Dendritic cell treated with granulocyte-macrophage colony-stimulating factor and Interleukin-4, amounts not matched to agents 40 ng/mL and 50 ng/mL, for 4 days (primary cell): Measurements from ENCODE around the gene XIRP1.

Experiments
- H3K27ac Mint-ChIP-seq: one replicate; pipeline ENCODE4 v1.8.0; 2022; ENCODE audit warnings: mild to moderate bottlenecking, mixed read lengths
- H3K27me3 Mint-ChIP-seq: one replicate; pipeline ENCODE4 v1.8.0; 2022; ENCODE audit warnings: mild to moderate bottlenecking, mixed read lengths
- H3K36me3 Mint-ChIP-seq: one replicate; pipeline ENCODE4 v1.8.0; 2022; ENCODE audit warnings: low read depth, mixed read lengths
- H3K4me1 Mint-ChIP-seq: one replicate; pipeline ENCODE4 v1.8.0; 2022; ENCODE audit warnings: low read depth, mixed read lengths
- H3K4me3 Mint-ChIP-seq: one replicate; pipeline ENCODE4 v1.8.0; 2022; ENCODE audit warnings: mild to moderate bottlenecking, moderate library complexity, mixed read lengths
- H3K9me3 Mint-ChIP-seq: one replicate; pipeline ENCODE4 v1.8.0; 2022; ENCODE audit warnings: mixed read lengths
- intact Hi-C: fragments of 100-400 bp; cut with micrococcal nuclease; formaldehyde crosslinking; loops from one replicate; pipeline ENCODE4 v1.15.0; 2022

Gene XIRP1

GRCh38 chr3:39202094-39202493 lies 9.7 kb upstream of the XIRP1 start:
- intact Hi-C loops, result no loop called here
- no peaks in the 10 kb centered on the region for H3K9me3 Mint-ChIP-seq
- H3K27ac Mint-ChIP-seq, result peak overlapping the region; percentile 16
- H3K27me3 Mint-ChIP-seq, result peaks cover 13% of the 10 kb centered on the region
- no peaks in the 10 kb centered on the region for H3K36me3 Mint-ChIP-seq
- no peak overlapping the region for H3K4me3 Mint-ChIP-seq
- no peaks in the 10 kb centered on the region for H3K4me1 Mint-ChIP-seq

GRCh38 chr3:39196671-39197356 lies 4.4 kb upstream of the XIRP1 start:
- no peaks in the 10 kb centered on the region for H3K36me3 Mint-ChIP-seq
- peaks cover 17% of the 10 kb centered on the region for H3K27me3 Mint-ChIP-seq
- intact Hi-C loops, result no loop called here
- no peak overlapping the region for H3K4me3 Mint-ChIP-seq
- H3K9me3 Mint-ChIP-seq, result no peaks in the 10 kb centered on the region
- no peaks in the 10 kb centered on the region for H3K4me1 Mint-ChIP-seq
- no peak overlapping the region for H3K27ac Mint-ChIP-seq

GRCh38 chr3:39196034-39196433 lies 3.6 kb upstream of the XIRP1 start:
- intact Hi-C loops, result no loop called here
- Mint-ChIP-seq H3K36me3 (no peaks in the 10 kb centered on the region), H3K4me1 (no peaks in the 10 kb centered on the region), H3K9me3 (no peaks in the 10 kb centered on the region), H3K27ac (no peak overlapping the region), H3K4me3 (no peak overlapping the region), H3K27me3 (peaks cover 17% of the 10 kb centered on the region)

- H3K27ac Mint-ChIP-seq, result no peak overlapping the region
- no peak overlapping the region for H3K4me3 Mint-ChIP-seq
- H3K9me3 Mint-ChIP-seq, result no peaks in the 10 kb centered on the region
- intact Hi-C loops, result no loop called here
- H3K4me1 Mint-ChIP-seq, result peaks cover 7% of the 10 kb centered on the region
- no peaks in the 10 kb centered on the region for H3K36me3 Mint-ChIP-seq
- peaks cover 23% of the 10 kb centered on the region for H3K27me3 Mint-ChIP-seq
These were observed 996 bp upstream of the XIRP1 start for GRCh38 chr3:39193391-39193790.

GRCh38 chr3:39191773-39192172 lies 622 bp downstream of the XIRP1 start:
- Mint-ChIP-seq H3K4me1 (peaks cover 7% of the 10 kb centered on the region), H3K27ac (peak overlapping the region; percentile 28), H3K4me3 (no peak overlapping the region), H3K27me3 (peaks cover 20% of the 10 kb centered on the region), H3K36me3 (no peaks in the 10 kb centered on the region), H3K9me3 (no peaks in the 10 kb centered on the region)
- intact Hi-C loops, result no loop called here

GRCh38 chr3:39191111-39191510 lies 1.3 kb downstream of the XIRP1 start:
- Mint-ChIP-seq H3K27me3 (peaks cover 15% of the 10 kb centered on the region), H3K9me3 (no peaks in the 10 kb centered on the region), H3K4me3 (no peak overlapping the region), H3K27ac (no peak overlapping the region), H3K4me1 (peaks cover 7% of the 10 kb centered on the region), H3K36me3 (no peaks in the 10 kb centered on the region)
- intact Hi-C loops, result no loop called here

- H3K27me3 Mint-ChIP-seq, result peaks cover 12% of the 10 kb centered on the region
- peaks cover 7% of the 10 kb centered on the region for H3K4me1 Mint-ChIP-seq
- intact Hi-C loops, result no loop called here
- H3K4me3 Mint-ChIP-seq, result no peak overlapping the region
- no peaks in the 10 kb centered on the region for H3K9me3 Mint-ChIP-seq
- H3K36me3 Mint-ChIP-seq, result no peaks in the 10 kb centered on the region
- H3K27ac Mint-ChIP-seq, result peak overlapping the region; percentile 10
These were observed 1.9 kb downstream of the XIRP1 start for GRCh38 chr3:39190281-39191025.

GRCh38 chr3:39189959-39190269 lies 2.5 kb downstream of the XIRP1 start:
- Mint-ChIP-seq H3K4me3 (no peak overlapping the region), H3K27ac (peak overlapping the region; percentile 10), H3K27me3 (peaks cover 12% of the 10 kb centered on the region), H3K9me3 (no peaks in the 10 kb centered on the region), H3K36me3 (no peaks in the 10 kb centered on the region), H3K4me1 (peaks cover 7% of the 10 kb centered on the region)
- intact Hi-C loops, result loop anchor here (1.0 to 10.0 kb wide), 2 partner anchors 98 to 195 kb away; partner anchors contain the start of gene SLC25A38

GRCh38 chr3:39189150-39189958 lies 3.0 kb downstream of the XIRP1 start:
- peak overlapping the region; percentile 10 for H3K27ac Mint-ChIP-seq
- no peak overlapping the region for H3K4me3 Mint-ChIP-seq
- intact Hi-C loops, result loop anchor here (1.0 to 10.0 kb wide), 2 partner anchors 99 to 195 kb away; partner anchors contain the start of gene SLC25A38

GRCh38 chr3:39188271-39189149 lies 3.9 kb downstream of the XIRP1 start:
- Mint-ChIP-seq H3K9me3 (no peaks in the 10 kb centered on the region), H3K4me1 (peaks cover 7% of the 10 kb centered on the region), H3K36me3 (no peaks in the 10 kb centered on the region), H3K27ac (no peak overlapping the region), H3K27me3 (peaks cover 12% of the 10 kb centered on the region), H3K4me3 (no peak overlapping the region)
- intact Hi-C loops, result loop anchor here (1.0 to 10.0 kb wide), 2 partner anchors 100 to 196 kb away; partner anchors contain the start of gene SLC25A38

More at GRCh38 chr3:39189150-39189958, 3.0 kb downstream of the XIRP1 start:
- Mint-ChIP-seq H3K9me3 (no peaks in the 10 kb centered on the region), H3K27me3 (peaks cover 12% of the 10 kb centered on the region), H3K4me1 (peaks cover 7% of the 10 kb centered on the region), H3K36me3 (no peaks in the 10 kb centered on the region)

GRCh38 chr3:39187372-39188155 lies 4.8 kb downstream of the XIRP1 start:
- Mint-ChIP-seq H3K27me3 (peaks cover 12% of the 10 kb centered on the region), H3K36me3 (no peaks in the 10 kb centered on the region), H3K9me3 (no peaks in the 10 kb centered on the region), H3K4me3 (no peak overlapping the region), H3K27ac (peak overlapping the region; percentile 7), H3K4me1 (peaks cover 7% of the 10 kb centered on the region)
- intact Hi-C loops, result loop anchor here (10.0 kb wide), 1 partner anchor 197 kb away; the partner anchor contains the start of gene SLC25A38

GRCh38 chr3:39186692-39187151 lies 5.7 kb downstream of the XIRP1 start:
- H3K36me3 Mint-ChIP-seq, result no peaks in the 10 kb centered on the region

More at GRCh38 chr3:39186692-39187151, 5.7 kb downstream of the XIRP1 start:
- Mint-ChIP-seq H3K4me3 (no peak overlapping the region), H3K27me3 (peaks cover 9% of the 10 kb centered on the region), H3K4me1 (peaks cover 7% of the 10 kb centered on the region), H3K27ac (no peak overlapping the region), H3K9me3 (no peaks in the 10 kb centered on the region)
- intact Hi-C loops, result loop anchor here (10.0 kb wide), 1 partner anchor 198 kb away; the partner anchor contains the start of gene SLC25A38
